OCI-LY3 (cell line): ENCODE measurements around the gene KCND1.

Experiments used
- H2AFZ ChIP-seq: fragments of 200-600, 300-600 bp; shearing (Covaris generic); 2 replicates; pipeline ENCODE4 v1.6.0; 2014; ENCODE audit warnings: antibody characterized with exemption, low read depth, low read length
- H3K27ac ChIP-seq: fragments of 200-600, 300-600 bp; sonication (generic); 2 replicates; pipeline ENCODE4 v1.5.1; 2014; ENCODE audit warnings: mild to moderate bottlenecking, low read length, moderate library complexity, mixed read lengths
- H3K27me3 ChIP-seq: fragments of 200-600, 300-600 bp; sonication (generic); 2 replicates; pipeline ENCODE4 v1.6.1; 2014; ENCODE audit warnings: low read depth, low read length, mixed read lengths
- H3K36me3 ChIP-seq: fragments of 200-600, 300-600 bp; sonication (generic); replicated peaks from 2 replicates; pipeline ENCODE3; 2014; ENCODE audit warnings: low read depth, low read length, mixed read lengths
- H3K4me1 ChIP-seq: fragments of 300-600, 200-600 bp; sonication (generic); 2 replicates; pipeline ENCODE4 v1.6.1; 2014; ENCODE audit warnings: low read length, mixed read lengths
- H3K4me2 ChIP-seq: fragments of 200-600, 300-600 bp; sonication (generic); 2 replicates; pipeline ENCODE4 v1.6.1; 2014; ENCODE audit warnings: low read length, mixed read lengths
- H3K4me3 ChIP-seq: fragments of 300-600, 200-600 bp; sonication (generic); 2 replicates; pipeline ENCODE4 v1.5.1; 2014; ENCODE audit warnings: antibody characterized with exemption, mild to moderate bottlenecking, low read length, moderate library complexity
- H3K79me2 ChIP-seq: fragments of 300-600, 200-600 bp; shearing (Covaris generic); 2 replicates; pipeline ENCODE4 v1.6.1; 2014; ENCODE audit warnings: mild to moderate bottlenecking, low read length, mixed read lengths
- H3K9ac ChIP-seq: fragments of 300-600, 200-600 bp; shearing (Covaris generic); 2 replicates; pipeline ENCODE4 v1.6.0; 2014; ENCODE audit warnings: mild to moderate bottlenecking, low read length, moderate library complexity
- H3K9me3 ChIP-seq: fragments of 200-600, 300-600 bp; shearing (Covaris generic); 2 replicates; pipeline ENCODE4 v1.6.1; 2014; ENCODE audit warnings: low read length, mixed read lengths; ENCODE audit not compliant: insufficient read depth
- H4K20me1 ChIP-seq: fragments of 200-600, 300-600 bp; sonication (generic); 2 replicates; pipeline ENCODE4 v1.6.1; 2016; ENCODE audit warnings: low read length, mixed read lengths; ENCODE audit not compliant: insufficient read depth
- CTCF ChIP-seq: fragments of 200-600, 300-600 bp; sonication (generic); IDR thresholded peaks from 2 replicates; pipeline ENCODE4 v1.5.1; 2014; ENCODE audit warnings: antibody characterized with exemption, low read length, low read depth
- EZH2phosphoT487 ChIP-seq: fragments of 200-600 bp; shearing (Covaris generic); IDR thresholded peaks from 2 replicates; pipeline ENCODE4 v1.6.1; 2018; ENCODE audit warnings: antibody characterized with exemption, mixed run types, low read depth

The KCND1 gene

GRCh38 chrX:48971249-48972219 lies at the start of gene KCND1:
TSS of gene KCND1 (minus strand) at chrX:48971844. CDS start at chrX:48970271, 1,573 bp downstream.
- H3K4me3 ChIP-seq, result no peak within 1 kb of the TSS
- TF ChIP-seq EZH2phosphoT487, result no peak
- no peak for TF ChIP-seq CTCF

GRCh38 chrX:49019599-49020249 lies 48.1 kb upstream of the KCND1 start:
- Histone ChIP-seq H3K4me1 (peaks cover 11% of the 10 kb centered on the region), H3K4me3 (no peak overlapping the region), H2AFZ (no peak overlapping the region), H3K36me3 (peaks cover 4% of the 10 kb centered on the region), H4K20me1 (no peaks in the 10 kb centered on the region), H3K27ac (no peak overlapping the region), H3K4me2 (no peak overlapping the region), H3K9ac (no peak overlapping the region), H3K27me3 (no peaks in the 10 kb centered on the region), H3K9me3 (no peaks in the 10 kb centered on the region), H3K79me2 (no peaks in the 10 kb centered on the region)
- no peak for TF ChIP-seq EZH2phosphoT487
- no peak for TF ChIP-seq CTCF

More at GRCh38 chrX:48971249-48972219, at the start of gene KCND1:
- Histone ChIP-seq H3K4me2 (no peak within 1 kb of the TSS), H3K9me3 (no peaks in the 10 kb centered on the region), H3K4me1 (no peaks in the 10 kb centered on the region), H2AFZ (no peak within 1 kb of the TSS), H3K79me2 (no peaks in the 10 kb centered on the region), H3K36me3 (no peaks in the 10 kb centered on the region), H3K9ac (no peak within 1 kb of the TSS), H3K27me3 (no peaks in the 10 kb centered on the region), H4K20me1 (no peaks in the 10 kb centered on the region), H3K27ac (no peak within 1 kb of the TSS)

- Histone ChIP-seq H4K20me1 (no peaks in the 10 kb centered on the region), H3K4me1 (peaks cover 11% of the 10 kb centered on the region), H3K27ac (no peak overlapping the region), H2AFZ (no peak overlapping the region), H3K4me3 (no peak overlapping the region), H3K36me3 (no peaks in the 10 kb centered on the region), H3K9ac (no peak overlapping the region), H3K4me2 (no peak overlapping the region), H3K79me2 (no peaks in the 10 kb centered on the region), H3K9me3 (no peaks in the 10 kb centered on the region), H3K27me3 (no peaks in the 10 kb centered on the region)
- TF ChIP-seq CTCF (no peak), EZH2phosphoT487 (no peak)
Observed at GRCh38 chrX:49019050-49019449, 47.4 kb upstream of the KCND1 start.

GRCh38 chrX:49003696-49004095 lies 32.1 kb upstream of the KCND1 start:
- H3K27me3 ChIP-seq, result no peaks in the 10 kb centered on the region
- peaks cover 4% of the 10 kb centered on the region; the same call in 1 of the 2 replicates for H4K20me1 ChIP-seq
- peaks cover 13% of the 10 kb centered on the region for H3K4me1 ChIP-seq
- no peaks in the 10 kb centered on the region for H3K9me3 ChIP-seq
- H2AFZ ChIP-seq, result no peak overlapping the region
- no peak overlapping the region for H3K27ac ChIP-seq
- no peak overlapping the region for H3K9ac ChIP-seq
- H3K36me3 ChIP-seq, result peaks cover under 1% of the 10 kb centered on the region
- no peak overlapping the region for H3K4me2 ChIP-seq
- peaks cover 27% of the 10 kb centered on the region for H3K79me2 ChIP-seq
- no peak overlapping the region for H3K4me3 ChIP-seq
- TF ChIP-seq CTCF (no peak), EZH2phosphoT487 (no peak)
